Measurements from ENCODE around the gene ARAP3.

DNA sequence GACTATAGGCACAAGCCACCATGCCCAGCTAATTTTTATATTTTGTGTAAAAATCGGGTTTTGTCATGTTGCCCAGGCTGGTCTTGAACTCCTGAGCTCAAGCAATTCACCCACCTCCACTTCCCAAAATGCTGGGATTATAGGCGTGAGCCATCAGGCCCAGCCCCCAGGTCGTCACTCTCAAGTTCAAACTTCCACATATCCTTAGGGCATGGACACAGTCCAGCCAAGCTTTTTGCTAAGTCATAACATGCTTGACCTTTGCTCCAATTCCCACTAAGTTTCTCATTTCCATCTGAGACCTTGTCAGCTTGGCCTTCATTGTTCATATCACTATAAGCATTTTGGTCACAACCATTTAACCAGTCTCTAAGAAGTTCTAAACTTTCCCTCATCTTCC, 43.9 kb upstream of the ARAP3 start:
- TF ChIP-seq, protein P1, sequence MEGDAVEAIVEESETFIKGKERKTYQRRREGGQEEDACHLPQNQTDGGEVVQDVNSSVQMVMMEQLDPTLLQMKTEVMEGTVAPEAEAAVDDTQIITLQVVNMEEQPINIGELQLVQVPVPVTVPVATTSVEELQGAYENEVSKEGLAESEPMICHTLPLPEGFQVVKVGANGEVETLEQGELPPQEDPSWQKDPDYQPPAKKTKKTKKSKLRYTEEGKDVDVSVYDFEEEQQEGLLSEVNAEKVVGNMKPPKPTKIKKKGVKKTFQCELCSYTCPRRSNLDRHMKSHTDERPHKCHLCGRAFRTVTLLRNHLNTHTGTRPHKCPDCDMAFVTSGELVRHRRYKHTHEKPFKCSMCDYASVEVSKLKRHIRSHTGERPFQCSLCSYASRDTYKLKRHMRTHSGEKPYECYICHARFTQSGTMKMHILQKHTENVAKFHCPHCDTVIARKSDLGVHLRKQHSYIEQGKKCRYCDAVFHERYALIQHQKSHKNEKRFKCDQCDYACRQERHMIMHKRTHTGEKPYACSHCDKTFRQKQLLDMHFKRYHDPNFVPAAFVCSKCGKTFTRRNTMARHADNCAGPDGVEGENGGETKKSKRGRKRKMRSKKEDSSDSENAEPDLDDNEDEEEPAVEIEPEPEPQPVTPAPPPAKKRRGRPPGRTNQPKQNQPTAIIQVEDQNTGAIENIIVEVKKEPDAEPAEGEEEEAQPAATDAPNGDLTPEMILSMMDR (IDR thresholded peaks at IDR 0.05; ENCODE audit: insufficient read depth, low read depth, low read length): no peak
- TF ChIP-seq EZH2 (IDR thresholded peaks at IDR 0.05; ENCODE audit: insufficient read depth, low read length): no peak
